ENCODE data around the gene RBBP4. TPM values are rescaled to one million over a fixed set of nuclear protein-coding genes. Genes with fewer than 3 reads are reported as not detected.
"Not testable (repeated sequence)": the region's sequence is repeated elsewhere in the genome, so short reads cannot be mapped to it uniquely, and the experiment has no call there.

The RBBP4 gene
- total and polyA plus RNA-seq, 2 donors (not counting 1 experiment from before 2014, with no cell fraction given): 69.9 to 204 TPM

GRCh38 chr1:32665915-32666314 lies 14.9 kb downstream of the RBBP4 start:
- ChIA-PET CTCF (no interaction called here), POLR2A (no interaction called here)
- Histone ChIP-seq H3K9me3 (ENCODE audit: control extremely low read depth in 1 of 3, control insufficient read depth in 2 of 3, insufficient read depth in 1 of 3, low read length in 2 of 3) (no peaks in the 10 kb centered on the region), H3K4me2 (replicated peaks; ENCODE audit: low read depth, low read length, poor library complexity, severe bottlenecking) (no peak overlapping the region), H4K20me1 (ENCODE audit: control insufficient read depth, insufficient read depth, low read length, poor library complexity, severe bottlenecking) (peaks cover 45% of the 10 kb centered on the region), H3K9ac (ENCODE audit: low read length) (no peak overlapping the region), H3K4me3 (ENCODE audit: control extremely low read depth in 1 of 5, extremely low read depth in 1 of 5, insufficient read depth in 1 of 5, low read depth in 2 of 5, low read length in 4 of 5) (no peak overlapping the region), H3K4me1 (ENCODE audit: control insufficient read depth in 2 of 2, insufficient read depth in 2 of 2, low read length in 2 of 2) (peaks cover 5 to 12% of the 10 kb centered on the region in 2 donors), H3K79me2 (ENCODE audit: control insufficient read depth, insufficient read depth, low read length) (peaks cover 69% of the 10 kb centered on the region), H3K36me3 (replicated peaks in 1 of 2; ENCODE audit: control extremely low read depth in 1 of 2, control insufficient read depth in 1 of 2, extremely low read depth in 1 of 2, insufficient read depth in 2 of 2, low read length in 1 of 2) (peaks cover 9 to 69% of the 10 kb centered on the region in 2 experiments), H3K27ac (ENCODE audit: low read length in 2 of 2) (no peak overlapping the region), H3K27me3 (replicated peaks in 1 of 4; ENCODE audit: control extremely low read depth in 1 of 4, control insufficient read depth in 3 of 4, insufficient read depth in 4 of 4, low read length in 3 of 4) (no peaks in the 10 kb centered on the region), H2AFZ (ENCODE audit: insufficient read depth, low read depth, low read length, poor library complexity, severe bottlenecking) (no peak overlapping the region)
- Mint-ChIP-seq H3K27me3 (no peaks in the 10 kb centered on the region), H3K4me1 (peaks cover 5% of the 10 kb centered on the region), H3K27ac (no peak overlapping the region), H3K9me3 (ENCODE audit: insufficient read depth) (no peaks in the 10 kb centered on the region), H3K4me3 (no peak overlapping the region)
- DNase-seq: no peak
- no peak for TF ChIP-seq CTCF (IDR thresholded peaks at IDR 0.05)
- TF ChIP-seq EZH2 (IDR thresholded peaks at IDR 0.05; ENCODE audit: borderline replicate concordance, insufficient read depth, low read depth, low read length, poor library complexity, severe bottlenecking): no peak
- ATAC-seq (ENCODE audit: low read depth): no peak
- no CpG with 5 or more reads among the region's 1 CpG for WGBS (ENCODE audit: insufficient coverage)
- intact Hi-C loops (cut with micrococcal nuclease): no loop called here

GRCh38 chr1:32666901-32667566 lies 16.0 kb downstream of the RBBP4 start:
- peaks cover 66% of the 10 kb centered on the region for H3K79me2 ChIP-seq (ENCODE audit: control insufficient read depth, insufficient read depth, low read length)
- peaks cover 0 to 2% of the 10 kb centered on the region in 2 donors for H3K4me1 ChIP-seq (ENCODE audit: control insufficient read depth in 2 of 2, insufficient read depth in 2 of 2, low read length in 2 of 2)
- H3K27ac ChIP-seq (ENCODE audit: low read length in 2 of 2): no peak overlapping the region
- ATAC-seq (ENCODE audit: low read depth) (no peak), DNase-seq (no peak)
- 97% methylated on average over 11 of the region's 12 CpGs for WGBS (ENCODE audit: insufficient coverage)
- no peaks in the 10 kb centered on the region for H3K27me3 ChIP-seq (replicated peaks in 1 of 4; ENCODE audit: control extremely low read depth in 1 of 4, control insufficient read depth in 3 of 4, insufficient read depth in 4 of 4, low read length in 3 of 4)
- H3K36me3 ChIP-seq (replicated peaks in 1 of 2; ENCODE audit: control extremely low read depth in 1 of 2, control insufficient read depth in 1 of 2, extremely low read depth in 1 of 2, insufficient read depth in 2 of 2, low read length in 1 of 2): peaks cover 9 to 76% of the 10 kb centered on the region in 2 experiments
- CTCF ChIA-PET: no interaction called here
- H3K9me3 Mint-ChIP-seq (ENCODE audit: insufficient read depth): no peaks in the 10 kb centered on the region
- peaks cover 2% of the 10 kb centered on the region for H3K4me1 Mint-ChIP-seq
- H4K20me1 ChIP-seq (ENCODE audit: control insufficient read depth, insufficient read depth, low read length, poor library complexity, severe bottlenecking): peaks cover 39% of the 10 kb centered on the region
- TF ChIP-seq EZH2 (IDR thresholded peaks at IDR 0.05; ENCODE audit: borderline replicate concordance, insufficient read depth, low read depth, low read length, poor library complexity, severe bottlenecking) (no peak), CTCF (IDR thresholded peaks at IDR 0.05) (no peak)
- intact Hi-C loops (cut with micrococcal nuclease): no loop called here
- H3K4me3 Mint-ChIP-seq: no peak overlapping the region
- no peak overlapping the region for H3K4me2 ChIP-seq (replicated peaks; ENCODE audit: low read depth, low read length, poor library complexity, severe bottlenecking)
- H3K4me3 ChIP-seq (ENCODE audit: control extremely low read depth in 1 of 5, extremely low read depth in 1 of 5, insufficient read depth in 1 of 5, low read depth in 2 of 5, low read length in 4 of 5): no peak overlapping the region
- H3K9me3 ChIP-seq (ENCODE audit: control extremely low read depth in 1 of 3, control insufficient read depth in 2 of 3, insufficient read depth in 1 of 3, low read length in 2 of 3): no peaks in the 10 kb centered on the region
- POLR2A ChIA-PET: no interaction called here
- H2AFZ ChIP-seq (ENCODE audit: insufficient read depth, low read depth, low read length, poor library complexity, severe bottlenecking): no peak overlapping the region
- H3K27ac Mint-ChIP-seq: no peak overlapping the region
- H3K9ac ChIP-seq (ENCODE audit: low read length): no peak overlapping the region
- no peaks in the 10 kb centered on the region for H3K27me3 Mint-ChIP-seq

GRCh38 chr1:32668716-32669115 lies 17.7 kb downstream of the RBBP4 start:
- peaks cover 7 to 83% of the 10 kb centered on the region in 2 experiments for H3K36me3 ChIP-seq (replicated peaks in 1 of 2; ENCODE audit: control extremely low read depth in 1 of 2, control insufficient read depth in 1 of 2, extremely low read depth in 1 of 2, insufficient read depth in 2 of 2, low read length in 1 of 2)
- CTCF ChIA-PET; H3K4me2 ChIP-seq (replicated peaks; ENCODE audit: low read depth, low read length, poor library complexity, severe bottlenecking); H3K4me1 ChIP-seq (ENCODE audit: control insufficient read depth in 2 of 2, insufficient read depth in 2 of 2, low read length in 2 of 2); H3K27me3 Mint-ChIP-seq; H3K4me1 Mint-ChIP-seq; H3K27ac ChIP-seq (ENCODE audit: low read length in 2 of 2); DNase-seq; H3K27me3 ChIP-seq (replicated peaks in 1 of 4; ENCODE audit: control extremely low read depth in 1 of 4, control insufficient read depth in 3 of 4, insufficient read depth in 4 of 4, low read length in 3 of 4); ATAC-seq (ENCODE audit: low read depth); H2AFZ ChIP-seq (ENCODE audit: insufficient read depth, low read depth, low read length, poor library complexity, severe bottlenecking); H3K4me3 ChIP-seq (ENCODE audit: control extremely low read depth in 1 of 5, extremely low read depth in 1 of 5, insufficient read depth in 1 of 5, low read depth in 2 of 5, low read length in 4 of 5); H3K27ac Mint-ChIP-seq; H3K9me3 ChIP-seq (ENCODE audit: control extremely low read depth in 1 of 3, control insufficient read depth in 2 of 3, insufficient read depth in 1 of 3, low read length in 2 of 3); H3K4me3 Mint-ChIP-seq; POLR2A ChIA-PET; H3K9me3 Mint-ChIP-seq (ENCODE audit: insufficient read depth); intact Hi-C loops (cut with micrococcal nuclease); H3K9ac ChIP-seq (ENCODE audit: low read length): not testable (repeated sequence)
- H4K20me1 ChIP-seq (ENCODE audit: control insufficient read depth, insufficient read depth, low read length, poor library complexity, severe bottlenecking): peaks cover 39% of the 10 kb centered on the region
- WGBS (ENCODE audit: insufficient coverage): 99% methylated on average over 5 of the region's 5 CpGs
- H3K79me2 ChIP-seq (ENCODE audit: control insufficient read depth, insufficient read depth, low read length): peaks cover 59% of the 10 kb centered on the region

Data from B cell (primary cell).